SHP77 (cell line): ENCODE results near the gene BOLA2B.
"Not testable (repeated sequence)": the region's sequence is repeated elsewhere in the genome, so short reads cannot be mapped to it uniquely, and the experiment has no call there.

Experiments
- DNase-seq, 2 experiments: peaks; one replicate each; lab custom pipeline; 2025; lab: John Stamatoyannopoulos, UW

BOLA2B gene

DNA sequence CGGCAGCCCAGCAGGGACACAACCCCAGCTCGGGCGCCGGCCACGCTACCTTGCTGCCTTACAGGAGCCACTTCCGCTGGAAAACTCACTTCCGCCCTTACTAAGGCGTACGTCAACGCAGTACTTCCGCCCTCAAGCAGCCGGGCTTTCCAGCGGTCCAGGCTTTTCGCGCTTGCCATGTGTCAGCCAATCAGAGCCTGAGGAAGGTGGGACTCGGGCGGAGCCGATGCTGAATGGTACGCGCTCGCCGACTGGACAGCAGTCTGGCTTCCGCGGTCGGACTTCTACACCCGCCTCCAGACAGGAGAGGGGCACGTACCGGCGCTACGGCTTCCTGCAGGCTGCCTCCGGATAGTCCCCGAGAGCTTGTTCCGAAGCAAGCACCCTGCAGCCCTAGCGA, at the start of gene BOLA2B, which contains the start of gene SLX1A:
BOLA2B (minus strand) TSS at position 52 of the 400 bp plus-strand sequence. CDS start 71 bp downstream, outside the sequence.
SLX1A (plus strand) TSS at position 261 of the 400 bp plus-strand sequence. CDS start 210 bp downstream, outside the sequence.
- not testable (repeated sequence) for DNase-seq

DNA sequence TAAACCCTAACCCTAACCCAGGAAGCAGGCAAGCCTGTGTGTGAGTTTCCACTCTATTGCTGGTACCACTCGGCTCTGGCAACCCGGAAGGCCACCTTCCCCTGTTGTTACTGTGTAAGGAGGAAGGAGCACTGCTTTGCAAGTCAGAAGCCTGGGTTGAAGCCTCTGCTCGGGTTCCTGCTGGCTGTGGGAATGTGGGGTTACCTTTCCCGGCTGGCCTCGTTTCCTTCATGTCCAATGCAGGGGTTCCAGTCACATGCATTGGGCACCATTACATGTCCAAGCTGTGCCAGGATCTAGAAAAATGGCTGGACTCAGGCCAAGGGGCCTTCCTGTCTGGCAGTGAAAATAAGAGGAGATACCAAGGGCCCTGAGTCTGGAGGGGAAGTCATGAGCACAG, 23.6 kb upstream of the BOLA2B start:
- not testable (repeated sequence) for DNase-seq

DNA sequence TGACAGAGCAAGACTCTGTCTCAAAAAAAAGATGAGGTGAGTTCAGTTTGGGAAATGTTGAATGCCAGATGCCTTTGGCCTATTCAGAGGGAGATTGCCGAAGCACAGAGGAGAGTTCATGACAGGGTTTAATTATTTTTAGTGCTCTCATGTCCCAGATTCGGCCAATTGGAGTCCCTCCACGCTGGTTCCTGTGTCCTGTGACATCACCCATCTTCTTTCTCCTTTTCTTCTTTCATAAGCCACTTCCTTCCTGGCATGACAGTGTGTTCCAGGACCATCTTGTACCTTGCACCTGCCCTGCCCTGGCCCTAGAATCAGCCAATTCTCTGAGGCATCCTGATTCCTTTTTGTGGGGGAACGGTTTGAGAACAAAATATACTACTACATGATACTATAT, 17.9 kb upstream of the BOLA2B start:
- not testable (repeated sequence) for DNase-seq

DNA sequence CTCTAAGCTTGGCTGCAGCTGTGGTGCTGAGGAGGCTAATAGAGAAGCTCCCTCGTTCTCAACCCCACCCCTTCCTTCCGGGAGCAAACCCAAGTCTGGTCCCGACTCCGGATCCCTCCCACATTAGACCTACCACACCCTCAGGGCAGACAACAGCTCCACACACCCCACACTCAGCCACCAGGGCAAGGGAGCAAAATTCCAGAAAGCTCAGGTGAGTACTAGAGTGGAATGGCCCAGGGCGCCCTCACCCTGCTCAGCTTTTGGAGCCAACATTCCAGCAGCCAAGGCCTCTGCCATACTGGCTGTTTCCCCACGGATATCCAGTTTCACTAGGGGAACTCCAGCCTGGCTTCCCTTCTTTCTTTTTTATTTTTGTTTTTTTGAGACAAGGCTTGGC, 15.6 kb upstream of the BOLA2B start:
- not testable (repeated sequence) for DNase-seq

DNA sequence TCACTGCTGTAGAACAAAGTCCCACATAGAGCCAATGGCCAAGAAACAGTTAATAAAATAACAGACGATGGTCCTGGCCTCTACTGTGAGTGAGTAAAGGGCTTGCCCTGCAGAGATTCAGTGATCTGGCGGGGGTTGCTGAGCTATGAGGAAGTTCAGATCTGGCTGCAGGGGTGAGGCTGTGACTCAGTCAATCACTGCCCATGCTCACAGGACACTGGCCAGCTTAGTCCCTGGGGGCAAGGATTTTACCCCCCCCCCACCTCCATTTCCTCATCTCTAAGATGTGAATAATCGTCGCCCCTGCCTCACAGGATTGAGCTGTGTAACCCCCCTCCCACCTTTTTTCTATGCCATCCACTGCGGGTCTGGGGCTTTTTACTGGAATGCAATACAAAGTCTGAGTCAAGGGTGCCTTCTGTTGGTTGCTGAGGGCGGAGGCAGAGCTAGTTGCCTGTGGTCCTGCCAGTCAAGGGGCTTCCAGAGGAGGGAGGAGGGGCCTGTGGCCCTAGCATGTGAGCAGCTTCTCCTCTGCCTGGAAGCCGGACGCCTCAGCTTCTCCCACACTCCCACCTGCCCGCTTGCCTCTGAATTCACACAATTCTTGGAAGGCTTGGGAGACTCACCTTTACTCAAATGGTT, 13.7 kb upstream of the BOLA2B start:
- not testable (repeated sequence) for DNase-seq

DNA sequence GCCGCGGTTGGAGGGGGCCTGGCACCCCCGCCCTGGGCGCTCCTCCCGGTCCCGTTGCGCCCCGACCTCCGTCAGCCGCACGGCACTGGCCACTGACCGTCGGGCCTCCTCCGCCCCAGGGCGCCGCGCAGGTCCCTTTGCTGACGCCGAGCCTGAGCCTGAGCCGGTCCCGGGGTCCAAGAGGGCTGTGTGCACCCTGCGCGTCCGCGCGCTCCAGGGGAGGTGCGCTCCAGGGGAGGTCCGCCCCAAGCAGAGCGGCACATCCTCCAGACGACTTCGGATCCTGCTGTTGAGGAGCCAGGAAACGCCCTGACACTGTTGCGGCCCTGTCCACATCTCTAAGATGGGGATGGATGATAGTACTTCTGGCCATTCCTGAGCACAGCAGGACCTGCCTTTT, 12.8 kb upstream of the BOLA2B start:
- not testable (repeated sequence) for DNase-seq

DNA sequence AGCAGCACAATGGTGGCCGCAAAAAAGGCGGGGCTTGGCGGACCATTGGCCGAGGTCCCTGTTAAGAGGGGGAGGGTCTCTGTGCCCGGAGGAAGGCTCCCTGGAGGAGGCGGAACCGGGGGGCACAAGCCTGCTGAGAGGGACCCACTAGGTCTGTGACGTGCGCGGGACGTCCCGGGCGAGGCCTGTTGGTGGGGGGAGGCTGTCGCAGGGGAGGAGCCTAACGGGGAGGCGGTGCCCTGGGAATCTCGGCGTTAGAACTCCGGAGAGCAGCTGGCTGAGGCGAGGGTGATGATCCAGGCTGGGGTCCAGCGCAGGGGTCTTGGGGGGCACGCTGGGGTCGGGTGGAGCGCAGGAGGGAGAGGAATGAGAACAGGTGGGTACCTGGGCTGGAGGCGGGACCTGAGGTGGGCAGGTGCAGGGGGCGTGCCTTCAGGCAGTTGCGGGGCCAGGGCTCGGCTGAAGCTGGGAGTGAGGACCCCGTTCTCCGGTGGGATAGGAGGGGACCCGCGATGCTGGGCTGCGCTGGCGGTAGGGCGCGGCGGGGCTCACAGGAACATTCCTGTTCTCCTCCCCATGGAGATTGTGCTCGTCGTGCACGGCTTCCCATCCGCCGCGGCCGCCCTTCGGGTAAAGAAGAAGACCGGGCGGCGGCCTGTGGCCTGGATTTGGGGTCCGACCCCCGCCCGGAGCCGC, 12.2 kb upstream of the BOLA2B start:
- not testable (repeated sequence) for DNase-seq

DNA sequence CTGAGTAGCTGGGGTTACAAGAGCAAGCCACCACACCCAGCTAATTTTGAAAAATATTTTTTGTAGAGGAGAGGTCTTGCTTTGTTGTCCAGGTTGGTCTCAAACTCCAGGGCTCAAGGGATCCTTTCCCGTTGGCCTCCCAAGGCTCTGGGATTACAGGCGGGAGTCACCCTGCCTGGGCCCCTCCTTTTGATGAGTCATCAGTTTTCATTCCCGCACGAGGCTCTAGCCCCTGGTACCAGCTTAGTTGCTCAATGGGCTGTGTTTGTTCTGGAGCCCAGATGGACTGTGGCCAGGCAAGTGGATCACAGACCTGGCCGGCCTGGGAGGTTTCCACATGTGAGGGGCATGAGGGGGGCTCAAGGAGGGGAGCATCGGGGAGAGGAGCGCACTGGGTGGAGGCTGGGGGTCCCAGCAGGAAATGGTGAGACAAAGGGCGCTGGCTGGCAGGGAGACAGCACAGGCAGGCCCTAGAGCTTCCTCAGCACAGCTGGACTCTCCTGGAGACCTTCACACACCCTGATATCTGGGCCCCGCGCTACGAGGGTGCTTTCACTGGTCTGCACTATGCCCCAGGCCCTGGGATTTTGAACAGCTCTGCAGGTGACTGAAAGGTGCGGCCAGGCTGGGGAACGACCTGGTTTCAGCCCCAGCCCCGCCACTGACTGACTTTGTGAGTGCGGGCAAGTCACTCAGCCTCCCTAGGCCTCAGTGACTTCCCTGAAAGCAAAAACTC, 6.3 kb upstream of the BOLA2B start:
- DNase-seq, result not testable (repeated sequence)

DNA sequence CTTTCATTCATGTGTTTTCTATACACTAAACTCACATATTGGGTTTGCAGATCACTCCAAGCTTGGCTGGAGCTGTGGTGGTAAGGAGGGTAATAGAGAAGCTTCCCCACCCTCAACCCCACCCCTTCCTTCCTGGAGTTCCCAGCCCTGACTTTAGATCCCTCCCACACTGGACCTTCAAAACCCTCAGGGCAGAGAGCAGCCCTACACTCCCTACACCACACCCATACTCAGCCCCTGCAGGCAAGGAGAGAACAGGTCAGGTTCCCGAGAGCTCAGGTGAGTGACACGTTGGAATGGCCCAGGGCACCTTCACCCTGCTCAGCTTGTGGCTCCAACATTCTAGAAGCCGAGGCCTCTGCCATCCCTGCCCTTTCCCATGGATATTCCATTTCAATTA, 5.6 kb upstream of the BOLA2B start, which contains the start of gene SULT1A3:
SULT1A3 (plus strand) TSS at position 207 of the 400 bp plus-strand sequence. CDS start 1,474 bp downstream, outside the sequence.
- DNase-seq, result not testable (repeated sequence)

DNA sequence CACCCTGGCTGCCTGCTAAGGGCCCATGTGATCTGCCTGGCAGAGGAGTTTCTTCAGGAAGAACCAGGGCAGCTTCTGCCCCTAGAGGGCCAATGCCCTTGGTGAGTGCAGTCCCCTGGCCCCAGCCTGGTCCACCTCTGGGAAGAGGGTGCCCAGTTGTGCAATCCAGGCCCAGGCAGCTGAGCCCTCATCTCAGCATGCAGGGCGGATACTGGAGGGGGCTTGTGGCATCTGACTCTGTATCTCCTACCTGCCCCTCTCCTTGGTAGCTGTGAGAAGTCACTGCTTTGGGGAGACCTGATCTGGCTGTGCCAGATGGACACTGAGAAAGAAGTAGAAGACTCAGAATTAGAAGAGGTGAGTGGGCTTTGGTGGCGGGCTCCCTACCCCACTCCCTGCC, 3.5 kb upstream of the BOLA2B start:
- not testable (repeated sequence) for DNase-seq

DNA sequence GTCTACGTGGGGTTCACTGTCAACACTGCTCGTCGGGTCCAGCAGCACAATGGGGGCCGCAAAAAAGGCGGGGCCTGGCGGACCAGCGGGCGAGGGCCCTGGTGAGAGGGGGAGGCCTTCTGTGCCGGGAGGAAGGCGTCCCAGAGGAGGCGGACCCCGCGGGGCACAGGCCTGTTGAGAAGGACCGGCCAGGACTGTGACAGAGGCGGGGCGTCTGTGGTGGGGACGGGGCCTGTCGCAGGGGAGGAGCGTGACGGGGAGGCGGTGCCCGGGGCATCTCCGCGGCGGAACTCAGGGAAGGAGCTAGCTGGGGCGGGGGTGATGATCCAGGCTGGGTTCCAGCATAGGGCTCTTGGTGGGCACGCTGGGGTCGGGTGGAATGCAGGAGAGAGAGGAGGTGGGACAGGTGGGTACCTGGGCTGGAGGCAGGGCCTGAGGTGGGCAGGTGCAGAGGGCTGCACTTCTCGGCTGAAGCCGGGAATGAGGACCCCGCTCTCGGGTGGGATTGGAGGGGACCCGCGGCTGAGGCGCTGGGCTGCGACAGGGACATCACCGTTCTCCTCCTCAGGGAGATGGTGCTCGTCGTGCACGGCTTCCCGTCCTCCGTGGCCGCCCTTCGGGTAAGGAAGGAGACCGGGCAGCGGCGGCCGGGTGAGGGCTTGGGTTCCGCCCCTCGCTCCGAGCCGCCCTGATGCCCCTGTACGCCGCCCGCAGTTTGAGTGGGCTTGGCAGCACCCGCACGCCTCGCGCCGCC, 883 bp upstream of the BOLA2B start:
- DNase-seq, result not testable (repeated sequence)

DNA sequence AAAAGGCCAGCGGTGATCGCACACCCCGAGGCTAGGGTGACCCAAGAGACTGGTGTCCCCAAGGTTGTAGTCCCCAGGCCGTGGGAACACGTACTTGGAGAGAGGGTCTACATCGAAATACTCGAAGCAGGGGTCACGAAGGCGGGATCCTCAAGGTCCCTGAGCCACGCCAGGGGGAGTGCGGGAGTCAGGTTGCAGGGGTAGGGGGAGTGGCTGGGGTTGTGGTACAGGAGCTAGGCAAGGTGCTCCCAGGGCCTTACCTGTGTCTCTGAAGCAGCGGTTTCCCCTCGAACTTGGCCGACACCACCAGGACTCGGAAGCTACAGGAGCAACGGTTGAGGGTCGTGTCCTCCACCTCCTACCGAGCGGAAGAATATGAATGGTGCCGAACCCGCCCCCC, 368 bp downstream of the BOLA2B start:
- not testable (repeated sequence) for DNase-seq

DNA sequence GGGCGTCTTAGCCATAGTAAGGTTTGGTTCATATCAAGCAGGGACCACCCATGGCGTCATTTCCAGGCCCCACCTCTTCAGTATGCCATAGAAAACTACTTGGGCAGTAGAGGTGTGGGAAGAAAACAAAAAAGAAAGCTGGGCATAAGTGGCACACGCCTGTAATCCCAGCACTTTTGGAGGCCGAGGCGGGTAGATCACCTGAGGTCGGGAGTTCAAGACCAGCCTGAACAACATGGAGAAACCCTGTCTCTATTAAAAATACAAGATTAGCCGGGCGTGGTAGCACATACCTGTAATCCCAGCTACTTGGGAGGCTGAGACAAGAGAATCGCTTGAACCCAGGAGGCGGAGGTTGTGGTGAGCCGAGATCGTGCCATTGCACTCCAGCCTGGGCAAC, 2.3 kb downstream of the BOLA2B start:
- not testable (repeated sequence) for DNase-seq

DNA sequence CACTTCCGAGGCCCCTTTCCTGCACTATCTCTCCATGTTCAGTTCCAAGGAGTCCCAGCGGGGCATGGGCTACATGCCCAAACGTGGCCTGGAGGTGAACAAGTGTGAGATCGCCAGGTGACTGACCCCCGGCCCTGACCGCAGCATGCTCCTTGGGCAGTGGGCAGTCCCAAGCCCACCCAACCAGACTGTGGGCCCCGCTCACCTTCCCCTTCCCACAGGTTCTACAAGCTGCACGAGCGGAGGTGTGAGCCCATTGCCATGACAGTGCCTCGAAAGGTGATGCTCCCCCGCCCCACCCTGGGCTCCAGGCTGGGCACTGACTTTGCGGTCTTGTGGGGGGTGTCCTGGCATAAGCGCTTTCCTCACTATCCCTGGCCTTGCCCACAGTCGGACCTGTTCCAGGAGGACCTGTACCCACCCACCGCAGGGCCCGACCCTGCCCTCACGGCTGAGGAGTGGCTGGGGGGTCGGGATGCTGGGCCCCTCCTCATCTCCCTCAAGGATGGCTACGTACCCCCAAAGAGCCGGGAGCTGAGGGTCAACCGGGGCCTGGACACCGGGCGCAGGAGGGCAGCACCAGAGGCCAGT, 5.4 kb downstream of the BOLA2B start:
- no peak for DNase-seq

DNA sequence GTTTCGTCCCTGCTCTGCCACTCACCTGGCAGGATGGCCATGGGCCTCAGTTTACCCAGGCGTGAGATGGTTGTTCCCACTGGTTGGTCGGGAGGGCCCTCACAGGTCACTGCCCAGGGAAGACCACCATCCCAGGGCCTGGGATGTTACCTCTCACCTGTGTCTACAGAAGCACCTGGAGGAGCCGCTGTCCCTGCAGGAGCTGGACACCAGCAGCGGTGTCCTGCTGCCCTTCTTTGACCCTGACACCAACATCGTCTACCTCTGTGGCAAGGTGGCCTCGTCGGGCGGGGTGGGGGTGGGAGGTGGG, 6.0 kb downstream of the BOLA2B start:
- no peak for DNase-seq

DNA sequence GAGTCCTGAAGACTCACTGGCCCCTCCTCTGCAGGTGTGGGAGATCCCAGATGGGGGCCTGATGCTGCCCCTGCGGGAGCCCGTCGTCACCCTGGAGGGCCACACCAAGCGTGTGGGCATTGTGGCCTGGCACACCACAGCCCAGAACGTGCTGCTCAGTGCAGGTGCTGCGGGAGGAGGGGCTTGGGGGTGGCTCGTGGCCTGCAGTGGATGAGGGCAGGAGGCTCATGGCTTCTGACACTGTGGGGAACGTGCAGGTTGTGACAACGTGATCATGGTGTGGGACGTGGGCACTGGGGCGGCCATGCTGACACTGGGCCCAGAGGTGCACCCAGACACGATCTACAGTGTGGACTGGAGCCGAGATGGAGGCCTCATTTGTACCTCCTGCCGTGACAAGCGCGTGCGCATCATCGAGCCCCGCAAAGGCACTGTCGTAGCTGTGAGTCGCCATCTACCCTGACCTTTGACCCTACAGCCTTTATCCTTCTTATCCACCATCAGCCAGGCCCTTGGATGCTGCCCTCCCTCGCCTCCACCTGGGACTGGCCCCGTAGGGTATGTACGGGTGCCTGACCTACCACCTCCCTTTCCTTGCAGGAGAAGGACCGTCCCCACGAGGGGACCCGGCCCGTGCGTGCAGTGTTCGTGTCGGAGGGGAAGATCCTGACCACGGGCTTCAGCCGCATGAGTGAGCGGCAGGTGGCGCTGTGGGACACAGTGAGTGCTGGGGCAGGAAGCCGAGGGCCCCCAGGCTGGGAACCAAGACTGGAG, 6.5 kb downstream of the BOLA2B start:
- DNase-seq, result peak in 1 of 2 experiments; percentile 17

DNA sequence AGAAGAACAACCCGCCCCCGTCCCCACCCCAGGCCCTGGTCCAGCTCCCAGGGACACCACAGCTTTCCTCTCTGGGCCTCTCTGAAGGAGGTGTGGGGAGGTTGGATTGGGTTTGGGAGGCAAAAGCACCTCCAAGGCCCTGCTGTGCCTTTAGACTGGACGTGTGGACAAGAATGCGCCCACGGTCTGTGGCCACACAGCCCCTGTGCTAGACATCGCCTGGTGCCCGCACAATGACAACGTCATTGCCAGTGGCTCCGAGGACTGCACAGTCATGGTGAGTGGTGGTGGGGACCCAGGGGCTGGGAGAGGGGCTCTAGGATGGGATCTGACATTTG, 7.1 kb downstream of the BOLA2B start:
- DNase-seq, result no peak

DNA sequence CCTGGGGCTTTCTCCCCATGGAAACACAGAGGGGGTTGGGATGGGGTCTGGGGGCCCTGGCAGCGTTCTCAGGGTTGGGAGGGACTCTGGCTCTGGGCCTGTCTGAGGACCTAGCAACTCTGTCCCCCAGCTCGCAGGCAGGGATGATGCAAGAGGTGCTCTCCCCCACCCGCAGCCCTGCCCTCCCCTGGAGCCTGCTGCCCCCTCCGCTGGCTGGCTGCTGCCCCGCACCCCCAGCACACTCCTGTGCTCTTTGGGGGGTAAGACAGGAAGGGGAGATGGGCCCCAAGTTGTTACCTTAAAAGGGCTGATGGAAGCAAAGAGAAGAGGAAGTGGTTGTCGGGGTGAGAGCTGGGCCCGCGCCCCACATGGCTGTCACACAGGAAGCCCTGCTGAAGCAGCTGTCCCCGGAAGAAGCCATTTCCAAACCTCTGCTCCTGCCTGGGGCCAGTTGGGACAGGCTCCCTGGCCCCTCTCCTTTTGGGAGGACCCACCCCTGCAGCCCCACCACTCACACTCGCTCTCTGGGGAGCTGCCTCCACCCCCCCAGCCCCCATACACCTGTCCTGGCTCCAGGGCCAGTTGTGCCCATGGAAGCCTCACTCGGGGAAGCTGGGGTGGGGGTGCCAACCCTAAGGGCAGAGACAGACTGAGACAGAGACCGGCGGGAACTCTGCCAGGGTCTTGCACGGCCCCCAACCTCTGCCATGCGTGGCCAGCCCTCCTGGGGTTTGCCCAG, 7.6 kb downstream of the BOLA2B start:
- no peak for DNase-seq

DNA sequence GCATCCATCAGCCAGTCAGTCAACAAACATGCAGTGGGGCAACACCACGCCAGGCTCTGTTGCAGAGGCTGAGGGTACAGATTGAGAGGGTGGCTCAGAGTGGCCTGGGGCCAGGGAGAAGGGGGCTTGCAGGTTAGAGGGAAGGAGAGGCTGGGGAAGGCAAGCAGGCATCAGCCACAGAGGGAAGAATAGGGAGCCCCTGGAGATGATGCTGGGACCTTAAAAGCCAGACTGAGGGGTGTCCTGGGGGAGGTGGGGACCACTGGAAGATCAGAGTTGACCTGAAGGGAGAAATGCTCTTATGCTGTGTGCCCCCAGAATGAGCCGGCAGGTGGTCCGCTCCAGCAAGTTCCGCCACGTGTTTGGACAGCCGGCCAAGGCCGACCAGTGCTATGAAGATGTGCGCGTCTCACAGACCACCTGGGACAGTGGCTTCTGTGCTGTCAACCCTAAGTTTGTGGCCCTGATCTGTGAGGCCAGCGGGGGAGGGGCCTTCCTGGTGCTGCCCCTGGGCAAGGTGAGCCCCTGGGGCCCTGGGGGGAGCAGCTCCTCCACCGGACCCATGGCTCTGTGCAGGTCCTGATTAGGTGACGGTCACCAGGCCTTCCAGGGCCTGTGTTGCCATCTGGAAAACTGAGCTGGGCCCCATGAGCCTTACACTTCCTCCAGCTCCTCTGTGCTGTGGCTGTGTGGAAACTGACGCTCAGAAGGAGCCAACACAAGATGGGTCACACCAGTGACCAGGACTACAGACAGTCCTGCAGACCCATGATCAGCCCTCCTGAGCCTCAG, 8.4 kb downstream of the BOLA2B start:
- no peak for DNase-seq
